Activated CD8-positive, alpha-beta memory T cell treated with anti-CD3 and anti-CD28 coated beads for 1 hour (primary cell): Measurements from ENCODE around the gene VASH1.

Source experiments
- DNase-seq, 2 donors: peaks; one replicate each; pipeline ENCODE4 v3.0.0-alpha.2; 2020; ENCODE audit warnings: low read depth in 1 of 2; ENCODE audit errors: extremely low read depth in 1 of 2

Gene VASH1

DNA sequence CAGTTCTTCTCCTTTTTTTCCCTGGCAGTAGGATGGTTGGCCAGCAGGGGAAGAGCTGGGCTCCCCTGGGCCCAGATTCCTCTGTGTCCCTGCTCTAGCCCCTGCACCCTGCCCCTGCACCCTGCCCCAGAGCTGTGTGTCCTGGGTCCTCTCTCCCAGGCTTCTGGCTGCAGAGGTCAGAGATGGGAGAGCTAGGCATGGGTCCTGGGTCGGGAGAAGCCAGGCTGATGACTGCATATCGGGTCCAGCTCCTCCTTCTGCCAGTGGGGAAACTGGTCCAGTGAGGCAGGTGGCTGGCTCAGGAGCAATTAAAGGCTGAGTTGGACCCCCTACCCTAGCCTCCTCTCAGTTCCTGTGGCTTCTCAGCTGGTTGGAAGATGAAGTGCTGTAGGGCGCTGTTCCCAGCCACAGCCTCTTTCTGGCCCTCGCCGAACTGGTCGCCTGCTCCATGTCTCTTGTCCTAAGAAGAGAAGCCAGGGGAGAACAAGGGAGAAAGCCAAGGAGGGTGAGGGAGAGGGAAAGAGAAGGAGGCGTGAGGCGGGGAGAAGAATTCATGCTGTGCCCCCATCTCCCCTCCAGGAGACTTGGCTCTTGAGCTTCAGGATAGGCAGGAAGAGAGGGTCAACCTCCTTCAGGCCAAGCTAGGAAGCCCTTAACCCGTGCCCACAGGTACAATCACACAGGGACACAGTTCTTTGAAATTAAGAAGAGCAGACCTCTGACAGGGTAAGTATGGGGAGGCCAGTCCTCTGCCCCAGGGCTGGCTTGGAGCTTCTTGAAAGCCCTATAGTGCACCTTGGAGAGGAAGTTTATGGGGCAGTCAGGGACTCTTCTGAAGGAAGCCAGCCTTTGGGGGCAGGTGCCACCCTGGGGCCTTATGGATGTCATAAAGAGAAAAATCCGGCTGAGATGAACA is 9.5 kb downstream of the VASH1 start:
- no peak for DNase-seq

DNA sequence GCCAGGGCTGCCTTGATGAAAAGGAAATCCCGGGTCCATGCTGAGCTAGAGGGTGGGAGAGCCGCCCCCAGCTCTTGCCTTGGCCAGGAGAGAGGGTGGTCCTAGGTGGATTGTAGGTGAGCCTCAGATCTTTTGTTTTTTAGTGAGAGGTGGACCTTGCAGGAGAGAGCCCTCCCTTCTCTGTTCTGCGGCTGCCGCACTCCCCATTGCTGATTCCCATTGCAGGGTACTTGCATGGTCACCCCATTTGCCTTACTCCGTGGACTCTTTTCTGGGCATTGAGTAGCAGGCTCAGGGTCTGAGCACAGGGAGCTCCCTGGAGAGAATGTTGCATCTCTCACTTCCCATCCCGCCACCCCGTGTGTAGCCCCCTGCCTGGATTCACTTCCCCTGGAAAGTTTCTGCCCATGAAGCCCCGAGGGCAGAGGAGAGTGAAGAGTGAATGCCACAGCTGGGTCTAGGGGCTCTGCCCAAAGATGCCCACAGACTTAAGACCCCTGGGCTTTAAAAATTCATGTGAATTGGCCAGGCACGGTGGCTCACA is 10.2 kb downstream of the VASH1 start:
- DNase-seq, result no peak

DNA sequence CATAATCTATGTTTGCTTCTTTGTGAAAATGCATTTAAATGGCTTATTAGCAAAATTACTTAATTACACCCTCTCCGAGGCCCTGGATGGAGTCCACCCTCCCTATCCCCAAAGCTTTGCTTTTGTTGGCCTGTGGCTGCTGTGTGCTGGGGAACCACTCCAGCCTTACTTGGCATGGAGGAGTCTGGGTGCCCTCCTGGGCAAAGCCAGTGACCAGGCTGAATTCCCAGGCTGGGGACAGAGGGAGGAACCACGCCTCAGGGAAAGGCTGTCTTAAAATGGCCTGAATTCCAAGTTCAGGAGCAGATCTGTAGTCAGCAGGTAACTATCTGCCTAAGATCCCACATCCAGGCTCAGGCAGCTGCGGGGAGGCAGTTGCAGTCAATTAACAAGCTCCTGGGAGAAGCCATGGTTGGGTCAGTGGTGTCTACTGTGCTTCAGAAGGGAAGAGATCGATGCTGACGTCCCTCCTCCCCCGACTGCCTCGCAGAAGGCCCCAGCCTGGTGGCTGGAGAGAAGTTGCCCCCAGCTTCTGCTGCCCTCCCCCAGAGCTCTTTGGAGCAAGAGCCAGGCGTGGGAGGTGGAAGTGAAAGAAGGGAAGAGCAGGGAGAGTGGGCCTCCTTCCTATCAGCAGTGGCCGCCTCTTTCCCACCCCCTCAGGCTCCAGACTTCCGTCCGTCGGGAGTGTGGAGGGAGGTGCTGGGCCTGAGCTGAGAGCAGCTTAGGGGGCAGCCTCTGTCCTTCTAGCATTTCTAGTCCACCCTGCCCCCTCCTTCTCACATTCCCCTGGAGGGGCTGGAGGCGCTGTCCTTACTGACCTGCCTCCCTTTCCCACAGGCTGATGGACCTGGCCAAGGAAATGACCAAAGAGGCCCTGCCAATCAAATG is 11.3 kb downstream of the VASH1 start:
- DNase-seq, result no peak

DNA sequence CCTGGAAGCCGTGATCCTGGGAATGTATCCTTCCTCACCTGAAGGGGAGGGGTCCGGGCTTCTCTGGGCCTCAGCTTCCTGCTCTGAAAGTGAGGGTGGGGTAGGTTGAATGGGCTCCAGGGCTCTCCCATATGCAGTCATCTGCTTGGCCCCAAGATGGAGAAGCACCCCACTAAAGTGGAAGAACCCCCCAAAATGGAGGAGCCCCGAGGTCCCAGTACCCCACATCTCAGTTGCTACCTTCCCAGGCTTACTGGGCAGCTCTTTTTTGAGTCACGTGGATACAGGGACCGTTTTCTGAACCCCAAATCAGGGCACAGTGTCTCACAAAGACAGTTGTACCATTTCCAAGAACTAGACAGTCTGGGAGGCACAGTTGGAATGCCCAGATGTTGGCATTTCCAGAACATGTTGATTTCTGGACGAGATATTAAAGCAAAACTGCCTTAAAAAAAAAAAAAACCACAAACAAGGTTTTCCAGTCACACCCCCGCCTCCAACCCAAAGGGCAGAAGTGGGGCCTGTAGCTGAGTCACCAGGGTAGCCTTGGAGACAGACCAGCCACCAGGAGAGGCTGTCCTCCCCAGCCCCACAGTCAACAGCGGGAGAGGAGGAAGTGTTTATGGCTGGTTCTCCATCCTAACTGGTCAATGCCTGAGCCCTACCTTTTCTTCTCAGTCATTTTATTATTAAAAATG is 12.1 kb downstream of the VASH1 start:
- no peak for DNase-seq

DNA sequence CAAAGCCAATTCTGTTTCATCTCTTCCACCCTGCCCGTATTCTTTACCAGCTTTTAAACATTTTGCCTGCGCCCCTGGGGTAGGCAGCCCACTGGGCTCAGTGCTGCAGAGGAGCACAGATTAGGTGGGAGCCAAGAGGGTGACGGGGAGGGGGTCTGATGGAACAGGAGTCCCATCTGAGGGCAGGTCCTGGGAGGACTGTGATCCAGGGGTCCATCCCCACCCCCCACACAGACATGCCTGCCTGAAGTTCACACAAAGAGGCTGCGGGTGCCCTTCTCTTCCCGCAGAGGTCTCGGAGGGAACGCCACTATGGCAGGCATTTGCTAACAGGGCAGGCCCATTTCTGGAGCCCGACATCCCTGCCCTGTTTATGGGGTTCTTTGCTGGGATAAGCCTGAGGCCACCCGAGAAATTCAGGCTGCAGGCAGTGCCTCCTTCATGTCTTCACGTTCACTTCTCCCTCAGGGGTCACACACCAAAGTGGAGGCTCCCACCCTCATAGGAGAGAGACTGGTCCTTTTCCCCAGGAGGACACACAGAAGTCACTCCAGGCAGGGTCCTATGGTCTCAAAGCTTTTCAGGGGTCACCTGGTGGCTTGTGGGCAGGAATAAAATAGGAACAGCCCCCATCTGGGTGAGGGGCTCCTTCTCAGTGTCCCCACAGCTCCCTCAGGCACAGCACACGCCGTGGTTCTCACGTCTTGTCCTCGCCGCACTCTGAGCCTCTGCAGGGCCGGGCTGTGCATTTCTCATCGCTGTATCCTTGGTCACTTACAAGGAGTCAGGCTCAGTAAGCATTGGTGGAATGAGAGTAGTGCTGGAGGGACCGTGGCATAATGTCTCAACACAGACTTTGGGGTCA is 12.9 kb downstream of the VASH1 start:
- no peak for DNase-seq

DNA sequence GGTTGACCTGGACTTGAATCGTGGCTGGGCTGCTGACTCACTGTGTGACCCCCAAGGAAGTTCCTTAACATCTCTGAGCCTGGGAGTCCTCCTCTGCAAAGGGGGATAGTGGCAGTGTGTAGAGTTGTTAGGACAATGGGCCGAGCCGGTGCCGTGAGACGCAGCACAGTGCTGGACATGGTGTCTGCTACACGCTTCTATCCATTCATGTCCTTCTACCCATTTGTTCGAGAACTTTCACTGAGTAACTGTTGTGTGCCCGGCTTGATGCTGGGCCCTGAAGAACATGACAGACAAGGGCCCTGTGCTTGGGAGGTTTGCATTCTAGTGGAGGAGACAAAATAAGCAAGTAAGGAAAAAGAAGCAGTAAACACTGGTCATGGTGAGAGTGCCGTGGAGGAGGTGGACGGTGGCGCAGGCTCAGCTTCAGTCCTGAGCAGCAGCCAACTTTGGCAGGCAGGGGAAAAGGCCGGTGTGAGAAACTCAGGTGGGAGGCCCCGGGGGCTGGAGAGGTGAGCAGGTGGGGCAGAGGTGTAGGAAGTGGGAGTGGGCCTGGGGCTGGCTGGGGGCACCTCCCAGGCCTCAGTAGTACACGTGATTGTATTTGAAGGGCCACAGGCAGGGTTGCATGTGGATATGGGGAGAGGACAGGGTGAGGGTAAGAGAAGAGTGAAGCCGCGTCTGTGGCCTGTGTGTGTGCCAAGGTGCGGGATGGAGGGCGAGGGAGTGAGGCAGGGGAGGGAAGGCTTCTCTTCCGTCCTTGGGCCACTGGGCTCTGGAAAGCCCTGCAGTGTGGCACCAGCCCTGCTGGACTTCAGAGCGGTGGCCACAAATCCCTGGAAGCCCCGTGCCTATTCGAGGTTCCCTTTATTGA is 13.8 kb downstream of the VASH1 start:
- no peak for DNase-seq

DNA sequence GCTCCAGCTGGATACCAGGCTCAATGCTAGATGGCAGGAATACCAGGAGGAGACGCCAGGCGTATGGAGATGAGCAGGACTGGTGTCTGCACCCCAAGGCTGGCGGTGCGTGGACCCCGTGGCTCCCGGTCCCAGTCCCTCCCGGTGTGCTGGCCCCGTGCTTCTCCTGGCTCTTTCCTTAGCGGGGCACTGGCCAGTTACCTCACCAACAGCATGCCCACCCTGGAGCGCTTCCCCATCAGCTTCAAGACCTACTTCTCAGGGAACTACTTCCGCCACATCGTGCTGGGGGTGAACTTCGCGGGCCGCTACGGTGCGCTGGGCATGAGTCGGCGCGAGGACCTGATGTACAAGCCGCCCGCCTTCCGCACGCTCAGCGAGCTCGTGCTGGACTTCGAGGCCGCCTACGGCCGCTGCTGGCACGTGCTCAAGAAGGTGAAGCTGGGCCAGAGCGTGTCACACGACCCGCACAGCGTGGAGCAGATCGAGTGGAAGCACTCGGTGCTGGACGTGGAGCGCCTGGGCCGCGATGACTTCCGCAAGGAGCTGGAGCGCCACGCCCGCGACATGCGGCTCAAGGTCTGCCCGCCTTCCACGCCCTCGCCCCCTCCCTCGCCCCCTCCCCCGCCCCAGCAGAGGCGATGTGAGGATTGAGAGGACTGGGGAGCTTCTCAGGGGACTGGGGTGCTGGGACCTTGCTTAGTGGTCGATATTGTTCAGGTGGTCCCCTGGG is 14.6 kb downstream of the VASH1 start:
- DNase-seq, result no peak

DNA sequence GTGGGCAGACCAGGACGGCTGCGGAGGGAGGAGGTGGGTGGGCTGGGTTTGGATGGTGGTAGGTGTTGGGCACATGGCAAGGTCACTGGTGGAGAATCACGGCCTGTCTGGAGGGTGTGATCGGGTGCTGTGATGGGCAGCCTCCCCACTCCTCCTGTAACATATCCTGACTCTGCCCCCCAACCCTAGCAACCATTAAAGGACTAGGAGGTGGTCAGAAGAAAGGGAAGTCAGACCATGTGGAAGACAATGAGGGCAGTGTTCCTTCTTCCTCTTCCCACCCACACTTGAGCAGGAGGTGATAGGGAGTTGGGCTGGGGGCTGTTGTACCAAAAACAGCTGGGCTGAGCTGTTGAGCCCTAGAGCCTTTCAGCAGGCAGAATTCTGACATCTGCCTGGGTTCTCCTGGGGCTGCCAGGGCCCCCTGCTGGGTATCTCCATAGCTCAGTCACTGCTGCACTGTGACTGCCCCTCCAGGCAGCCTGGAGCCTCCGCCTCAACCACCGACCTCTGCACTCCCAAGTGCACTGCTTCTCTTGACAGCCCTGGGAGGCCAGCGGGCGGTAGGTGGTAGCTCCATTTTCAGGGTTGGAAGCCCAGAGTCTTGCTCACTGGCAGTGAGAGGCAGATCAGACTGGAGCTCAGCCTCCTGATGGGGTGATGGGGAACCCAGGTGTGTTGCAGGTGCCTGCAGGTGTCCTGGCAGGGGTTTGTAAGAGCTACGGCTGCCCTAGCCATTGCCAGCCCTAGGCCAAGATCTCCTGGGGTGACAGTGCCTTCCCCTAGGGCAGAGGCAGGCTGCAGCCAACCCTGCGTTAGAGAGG is 15.4 kb downstream of the VASH1 start:
- DNase-seq, result no peak

DNA sequence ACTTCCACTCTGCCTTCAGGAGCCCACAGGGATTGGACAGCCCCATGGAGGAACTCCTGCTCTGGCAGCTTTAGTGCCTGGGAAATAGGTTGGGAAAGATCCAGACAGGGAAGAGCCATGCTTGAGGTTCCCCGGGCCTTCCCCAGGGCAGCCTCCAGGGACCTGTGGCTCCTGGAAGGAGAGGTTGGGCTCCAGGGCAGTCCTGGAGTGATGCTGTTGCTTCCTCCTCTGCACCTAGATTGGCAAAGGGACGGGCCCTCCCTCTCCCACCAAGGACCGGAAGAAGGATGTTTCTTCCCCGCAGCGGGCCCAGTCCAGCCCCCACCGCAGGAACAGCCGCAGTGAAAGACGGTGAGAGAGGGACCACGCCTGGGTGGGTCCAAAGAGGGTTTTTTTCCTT is 16.5 kb downstream of the VASH1 start:
- DNase-seq, result no peak

DNA sequence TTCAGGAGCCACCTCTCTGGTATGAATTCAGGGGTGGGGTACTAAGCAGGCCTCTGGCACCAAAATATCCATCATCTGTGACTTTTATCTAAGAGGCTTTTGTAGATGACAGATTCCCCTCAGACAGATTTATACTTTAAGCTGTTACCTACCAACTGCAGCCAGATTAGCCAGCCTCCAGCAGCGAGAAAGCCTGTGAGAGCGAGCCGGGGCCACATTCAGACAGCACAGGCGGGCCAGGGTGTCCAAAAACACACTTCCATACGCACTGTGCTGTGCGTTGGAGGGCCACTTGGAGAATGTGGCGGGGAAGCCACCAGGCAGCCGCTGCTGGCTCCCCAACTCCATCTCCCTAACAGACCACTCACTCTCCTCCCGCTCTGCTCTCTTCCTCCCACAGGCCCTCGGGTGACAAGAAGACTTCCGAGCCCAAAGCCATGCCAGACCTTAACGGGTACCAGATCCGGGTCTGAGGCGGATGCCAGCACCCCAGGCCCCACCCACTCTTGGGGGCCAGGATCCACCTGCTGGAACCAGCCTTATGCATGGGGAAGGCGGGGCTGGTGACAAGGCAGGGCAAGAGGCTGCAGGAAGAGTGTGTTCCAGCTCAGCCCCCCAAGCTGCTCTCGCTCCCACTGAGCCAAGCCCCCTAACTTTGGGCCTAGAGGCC is 17.4 kb downstream of the VASH1 start:
- no peak for DNase-seq

DNA sequence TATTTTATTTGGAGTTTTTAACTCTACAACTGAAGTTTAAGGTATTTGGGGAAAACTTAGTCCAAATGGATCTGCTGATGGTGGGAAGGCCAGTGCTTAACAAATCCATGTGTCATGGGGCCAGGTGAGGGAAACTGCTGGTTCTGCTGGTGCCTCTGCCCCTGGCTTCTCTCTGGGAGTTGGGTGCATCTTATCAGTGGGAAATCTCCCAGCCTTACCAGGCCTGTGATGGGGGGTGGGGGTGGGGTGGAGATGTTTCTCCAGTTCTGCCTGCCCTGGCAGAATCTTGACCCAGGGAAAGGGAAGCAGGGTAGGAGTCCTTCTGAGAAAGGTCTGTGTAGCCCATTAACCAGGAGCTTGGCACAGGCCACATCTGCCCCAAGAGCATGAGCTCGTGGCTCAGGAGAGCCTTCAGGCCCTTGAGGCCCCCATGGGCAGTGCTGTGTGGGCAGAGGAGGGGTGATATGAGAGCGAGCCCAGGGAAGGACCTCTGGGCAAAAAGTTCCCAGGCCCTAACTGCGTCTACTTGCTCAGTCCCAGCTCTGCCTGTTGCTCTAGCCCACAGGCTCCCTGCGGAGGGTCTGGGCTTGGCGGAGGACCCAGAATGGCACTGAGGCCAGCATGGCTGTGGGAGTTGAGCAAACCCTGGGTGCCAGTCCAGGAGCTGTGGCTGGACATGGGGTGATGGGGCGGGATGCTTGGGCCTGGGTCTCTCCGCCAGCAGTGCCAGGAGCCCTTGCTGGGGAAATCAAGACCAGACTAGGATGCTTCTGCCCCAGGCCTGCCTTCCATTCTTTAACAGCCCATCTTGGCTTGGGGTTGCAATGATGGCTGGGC is 18.2 kb downstream of the VASH1 start:
- no peak for DNase-seq

DNA sequence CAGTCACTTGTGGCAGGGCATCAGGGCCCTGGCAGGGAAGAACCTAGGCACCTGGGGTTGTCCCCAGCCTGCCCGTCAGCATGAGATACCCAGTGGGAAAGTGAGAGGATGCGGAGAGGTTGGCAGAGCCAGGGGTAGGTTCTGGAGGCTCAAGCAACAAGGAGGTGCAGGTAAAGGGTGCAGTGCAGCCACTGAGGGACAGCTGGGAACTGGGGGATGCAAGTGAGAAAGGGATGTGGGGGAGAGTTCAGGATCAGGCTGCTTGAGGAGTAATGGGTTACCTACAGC is 18.7 kb downstream of the VASH1 start:
- no peak for DNase-seq

DNA sequence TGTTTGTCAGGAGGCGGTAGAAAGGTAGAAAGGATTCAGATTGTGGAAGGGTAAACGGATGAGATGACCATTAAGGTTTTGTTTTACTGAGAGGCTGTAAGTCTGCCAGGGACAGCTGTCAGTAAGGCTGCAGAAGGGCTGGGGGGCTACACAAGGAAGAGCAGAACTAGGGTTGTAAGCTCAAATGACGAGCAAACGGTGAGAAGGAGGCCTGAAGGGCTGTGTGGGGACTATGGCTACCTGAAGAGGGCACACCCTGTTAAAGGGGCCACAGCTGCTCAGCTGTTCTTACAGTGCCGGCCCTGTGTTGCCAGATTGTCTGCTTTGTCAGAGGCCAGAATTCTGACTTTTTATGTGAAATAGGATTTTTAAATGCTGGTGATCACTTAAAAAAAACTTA is 19.1 kb downstream of the VASH1 start:
- no peak for DNase-seq

DNA sequence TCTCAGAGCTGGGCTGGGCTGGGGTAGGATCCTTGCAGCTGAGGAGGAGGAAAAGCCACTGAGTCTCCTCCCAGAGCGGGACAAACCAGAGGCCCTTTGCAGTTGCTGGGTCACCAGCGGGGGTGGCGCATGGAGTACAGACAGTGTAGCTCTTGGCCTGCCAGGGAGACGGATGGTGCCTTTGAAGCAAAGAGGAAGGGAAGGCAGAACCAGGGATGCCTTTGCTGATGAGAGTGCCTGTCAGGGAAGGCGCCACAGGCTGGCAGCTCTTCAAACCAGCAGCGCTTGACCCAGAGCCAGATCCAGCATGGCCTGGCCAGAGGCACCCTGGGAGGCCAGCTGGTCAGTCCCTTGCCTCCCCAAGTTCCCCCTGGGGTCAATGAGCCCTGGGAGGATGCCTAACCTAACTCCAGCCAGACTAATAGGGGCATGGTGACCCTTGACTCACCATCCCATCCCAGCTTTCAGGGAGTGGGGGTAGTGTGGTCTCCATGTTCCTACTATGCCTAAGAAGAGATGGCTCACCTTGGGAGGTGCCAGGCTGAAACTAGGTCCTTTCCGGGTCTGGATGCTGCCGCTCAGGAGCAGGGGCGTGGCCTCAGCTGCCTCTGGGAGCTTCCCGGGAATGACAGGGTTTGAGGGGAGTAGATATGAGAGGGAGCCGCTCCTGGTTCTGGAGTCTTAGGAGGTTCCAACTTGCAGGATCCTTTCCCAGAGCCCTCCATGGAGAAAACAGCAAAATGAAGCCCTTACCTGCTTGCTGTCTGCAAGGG is 19.8 kb downstream of the VASH1 start:
- DNase-seq, result no peak

DNA sequence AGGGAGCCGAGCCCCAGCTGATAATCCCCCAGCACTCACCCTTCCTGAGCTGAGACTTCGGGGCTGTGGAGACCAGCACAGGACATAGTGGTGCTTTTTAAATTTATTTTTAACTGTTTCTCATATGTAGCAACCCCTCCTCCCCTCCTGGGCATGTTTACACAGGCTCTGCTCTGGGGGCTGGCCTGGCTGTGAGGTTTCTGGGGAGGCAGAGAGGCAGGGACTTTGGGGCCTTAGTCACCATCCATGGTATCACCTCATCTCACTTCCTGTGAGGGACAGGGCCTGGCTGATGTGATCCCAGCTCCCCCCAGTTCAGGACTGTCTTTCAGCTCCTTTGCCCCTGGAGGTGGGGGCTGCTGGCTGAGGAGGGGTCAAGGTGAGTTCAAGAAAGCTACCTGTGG is 20.4 kb downstream of the VASH1 start:
- DNase-seq, result no peak
